ENCODE results near the gene SLC9A7. TPM values are rescaled to one million over a fixed set of nuclear protein-coding genes. Genes with fewer than 3 reads are reported as not detected.

The SLC9A7 gene
- 7.9 to 13.7 TPM (median 10.4 TPM) in 5 replicates for total RNA-seq (2022; extraction: Qiagen RNA extraction; ENCODE audit: low read depth)

DNA sequence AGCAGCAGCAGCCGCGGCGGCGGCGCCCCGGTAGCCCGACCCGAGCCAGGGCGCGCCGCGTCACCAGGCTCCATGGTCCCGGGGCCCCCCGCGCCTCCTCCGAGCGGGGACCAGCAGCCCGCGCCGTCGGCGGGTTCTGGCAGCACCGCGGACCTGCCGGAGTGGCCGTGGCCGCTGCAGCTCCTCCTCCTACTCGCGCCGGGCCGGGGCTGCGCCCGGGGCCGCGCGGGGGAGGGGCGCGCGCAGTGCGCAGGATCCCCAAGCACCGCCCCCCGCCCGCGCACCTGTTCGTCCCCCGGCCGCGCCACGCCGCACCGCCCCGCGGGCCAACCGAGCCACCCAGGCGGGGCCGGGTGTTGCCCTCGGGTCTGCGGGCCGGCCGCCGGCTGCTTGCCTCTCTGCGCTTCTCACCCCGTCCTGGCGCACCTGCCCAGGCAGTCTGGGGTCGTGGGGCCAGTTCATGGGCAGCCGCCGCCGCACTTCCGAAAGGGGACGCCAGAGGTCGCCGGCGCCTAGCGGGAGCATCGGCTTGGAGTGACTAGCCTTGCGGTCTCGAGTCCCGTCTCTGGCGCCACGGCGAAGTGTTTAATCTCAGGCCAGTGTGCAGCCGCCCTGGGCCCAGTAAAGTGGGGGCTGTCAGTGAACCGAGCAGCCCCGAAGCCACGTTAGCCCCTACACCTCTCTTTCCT, at the start of gene SLC9A7:
Gene SLC9A7, minus strand, starts transcription at position 163 of the 689 bp plus-strand sequence. Its CDS starts 89 bp downstream, at position 74.

DNA sequence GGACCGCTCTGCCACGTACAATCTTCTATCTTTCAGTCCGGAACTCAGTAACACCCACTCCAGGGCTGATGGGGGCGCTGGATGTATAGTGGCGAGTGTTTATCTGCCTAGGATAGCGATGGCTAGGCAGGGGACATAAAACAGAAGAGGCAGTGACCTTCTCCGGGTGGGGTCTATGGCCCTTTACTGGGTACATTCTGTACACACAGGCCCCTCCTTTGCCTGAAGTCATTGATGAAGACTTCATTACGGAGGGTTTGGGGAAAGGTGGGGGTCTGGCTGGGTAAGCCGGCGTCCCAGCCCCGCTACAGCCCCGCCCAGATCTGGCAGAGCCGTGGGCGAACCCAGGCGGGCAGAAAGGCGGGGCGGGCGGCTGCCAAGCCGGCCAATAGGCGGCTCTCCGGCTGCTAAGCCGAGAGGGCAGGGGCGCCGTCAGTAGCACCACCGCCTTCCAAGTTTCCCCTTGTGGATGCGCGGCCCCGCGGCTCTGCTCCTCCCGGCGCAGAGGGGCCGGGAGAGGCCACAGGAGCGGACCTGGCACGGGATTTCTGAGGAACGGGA, 185.5 kb downstream of the SLC9A7 start, which contains the start of gene CHST7:
Gene CHST7, plus strand, starts transcription at position 435 of the 561 bp plus-strand sequence. CDS start 167 bp downstream, outside the sequence.

Other genes starting within 250 kb of the SLC9A7 start
- gene ZNF674, start 213.7 kb downstream of the SLC9A7 start, total RNA-seq (2022; extraction: Qiagen RNA extraction; ENCODE audit: low read depth): 2.3 to 4.4 TPM (median 2.5 TPM) in 5 replicates
- gene CHST7, start 185.4 kb downstream of the SLC9A7 start, total RNA-seq (2022; extraction: Qiagen RNA extraction; ENCODE audit: low read depth): 24.4 to 36.1 TPM (median 32.9 TPM) in 5 replicates
- 7.5 to 12.4 TPM (median 11.3 TPM) in 5 replicates for gene RP2, start 77.9 kb upstream of the SLC9A7 start, total RNA-seq (2022; extraction: Qiagen RNA extraction; ENCODE audit: low read depth)
- gene JADE3, start 153.3 kb upstream of the SLC9A7 start, total RNA-seq (2022; extraction: Qiagen RNA extraction; ENCODE audit: low read depth): 9.0 to 13.0 TPM (median 12.4 TPM) in 5 replicates

All from A549 treated with GW870086 at 1 μM for 4 hours (cell line).